Body of pancreas (tissue), 4 donors: ENCODE data around the gene RAB11A.

Experiments used
- POLR2A ChIP-seq, 3 donors: fragments of 450-650 bp; IDR thresholded peaks; one replicate each; pipeline ENCODE4 v1.6.1; 2016; ENCODE audit warnings: antibody characterized with exemption in 3 of 3, mild to moderate bottlenecking in 2 of 3
- TF ChIP-seq, protein P1 (sequence below), 7 experiments: fragments of 450-650 bp in 4 of 7; fragments of 200-600 bp in 3 of 7; sonication (generic) in 3 of 7; IDR thresholded peaks; one replicate each; pipeline ENCODE4 v1.5.1; 2016 to 2019; ENCODE audit warnings: antibody characterized with exemption in 7 of 7

DNA sequence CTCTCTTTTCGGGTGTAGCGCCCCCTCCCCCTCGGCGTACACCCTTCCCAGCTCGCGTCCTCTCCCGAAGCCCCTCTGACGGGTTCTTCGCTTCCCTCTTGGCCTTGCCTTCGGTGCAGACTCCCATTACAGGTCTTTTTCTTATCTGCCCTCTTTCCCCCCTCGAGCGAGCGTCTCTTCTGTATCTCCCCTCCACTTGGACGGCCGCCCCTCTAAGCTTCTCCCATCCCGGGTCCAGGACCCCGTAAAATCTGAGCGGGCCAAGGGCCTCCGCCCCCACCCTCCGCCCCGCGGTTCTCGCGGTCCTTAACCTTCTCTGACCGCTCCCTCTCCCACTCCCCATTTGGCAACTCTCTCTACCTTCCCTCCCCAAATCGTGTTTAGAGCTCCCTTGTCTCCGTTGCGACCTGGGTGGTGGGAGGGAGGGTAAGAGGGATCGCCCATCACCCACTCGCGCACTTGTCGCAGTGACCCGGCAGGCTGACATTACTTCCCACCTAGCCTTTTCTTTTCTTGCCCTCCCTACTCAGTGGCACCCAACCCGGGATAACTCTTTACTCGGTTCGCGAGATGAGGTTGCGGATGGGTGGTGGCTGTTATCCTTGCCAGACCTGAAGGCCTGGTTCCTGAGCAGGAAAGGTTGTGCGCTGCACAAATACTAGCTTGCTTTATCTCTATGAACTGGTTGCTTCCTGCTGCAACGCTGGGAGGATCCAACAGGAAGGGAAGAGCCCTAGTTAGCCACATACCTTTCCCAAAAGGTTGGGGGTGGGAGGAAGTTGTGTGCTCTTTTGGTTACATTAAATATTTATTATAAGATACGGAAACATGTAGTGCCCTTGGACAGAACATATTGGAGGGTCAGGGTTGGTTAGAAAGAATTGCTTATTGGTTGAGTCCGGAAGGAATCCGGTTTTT is 922 bp downstream of the RAB11A start:
- TF ChIP-seq POLR2A (IDR thresholded peaks at IDR 0.05), result peak in 2 of 3 donors; percentile 69 to 71
- TF ChIP-seq, protein P1, sequence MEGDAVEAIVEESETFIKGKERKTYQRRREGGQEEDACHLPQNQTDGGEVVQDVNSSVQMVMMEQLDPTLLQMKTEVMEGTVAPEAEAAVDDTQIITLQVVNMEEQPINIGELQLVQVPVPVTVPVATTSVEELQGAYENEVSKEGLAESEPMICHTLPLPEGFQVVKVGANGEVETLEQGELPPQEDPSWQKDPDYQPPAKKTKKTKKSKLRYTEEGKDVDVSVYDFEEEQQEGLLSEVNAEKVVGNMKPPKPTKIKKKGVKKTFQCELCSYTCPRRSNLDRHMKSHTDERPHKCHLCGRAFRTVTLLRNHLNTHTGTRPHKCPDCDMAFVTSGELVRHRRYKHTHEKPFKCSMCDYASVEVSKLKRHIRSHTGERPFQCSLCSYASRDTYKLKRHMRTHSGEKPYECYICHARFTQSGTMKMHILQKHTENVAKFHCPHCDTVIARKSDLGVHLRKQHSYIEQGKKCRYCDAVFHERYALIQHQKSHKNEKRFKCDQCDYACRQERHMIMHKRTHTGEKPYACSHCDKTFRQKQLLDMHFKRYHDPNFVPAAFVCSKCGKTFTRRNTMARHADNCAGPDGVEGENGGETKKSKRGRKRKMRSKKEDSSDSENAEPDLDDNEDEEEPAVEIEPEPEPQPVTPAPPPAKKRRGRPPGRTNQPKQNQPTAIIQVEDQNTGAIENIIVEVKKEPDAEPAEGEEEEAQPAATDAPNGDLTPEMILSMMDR (IDR thresholded peaks at IDR 0.05), result no peak
